ENCODE measurements around the gene LRG1. TPM values are rescaled to one million over a fixed set of nuclear protein-coding genes. Genes with fewer than 3 reads are reported as not detected.
"Not testable (repeated sequence)": the region's sequence is repeated elsewhere in the genome, so short reads cannot be mapped to it uniquely, and the experiment has no call there.

LRG1 gene
- polyA plus RNA-seq, 1 donor = 2.2 TPM

DNA sequence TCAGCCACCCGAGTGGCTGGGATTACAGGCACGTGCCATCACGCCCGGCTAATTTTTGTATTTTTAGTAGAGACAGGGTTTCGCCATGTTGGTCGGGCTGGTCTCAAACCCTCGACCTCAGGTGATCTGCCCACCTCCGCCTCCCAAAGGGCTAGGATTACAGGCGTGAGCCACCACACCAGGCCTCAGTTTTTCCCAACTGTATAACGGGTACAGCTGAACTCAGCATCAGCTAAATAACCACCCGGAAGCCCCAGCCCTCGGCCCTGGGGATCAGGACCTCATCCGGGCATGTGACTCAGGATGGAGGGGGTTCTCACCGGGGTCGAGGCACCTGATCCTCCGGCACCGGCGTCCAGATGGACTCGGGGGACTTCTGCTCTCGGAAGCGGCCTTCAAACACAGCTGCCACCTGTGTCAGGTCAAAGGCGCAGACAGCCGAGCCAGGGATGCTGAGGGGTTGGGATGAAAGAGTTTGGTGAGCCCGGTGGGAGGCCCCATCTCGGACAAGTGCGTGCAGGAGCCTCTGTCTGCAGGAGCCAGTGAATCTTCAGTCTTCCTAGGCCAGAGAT, 10.7 kb upstream of the LRG1 start:
- H3K4me1 ChIP-seq (ENCODE audit: control insufficient read depth, insufficient read depth, low read length) = no peaks in the 10 kb centered on the region
- no CpG with 5 or more reads among the region's 26 CpGs for WGBS (ENCODE audit: insufficient coverage, low lambda C conversion rate)
- DNase-seq = no peak

DNA sequence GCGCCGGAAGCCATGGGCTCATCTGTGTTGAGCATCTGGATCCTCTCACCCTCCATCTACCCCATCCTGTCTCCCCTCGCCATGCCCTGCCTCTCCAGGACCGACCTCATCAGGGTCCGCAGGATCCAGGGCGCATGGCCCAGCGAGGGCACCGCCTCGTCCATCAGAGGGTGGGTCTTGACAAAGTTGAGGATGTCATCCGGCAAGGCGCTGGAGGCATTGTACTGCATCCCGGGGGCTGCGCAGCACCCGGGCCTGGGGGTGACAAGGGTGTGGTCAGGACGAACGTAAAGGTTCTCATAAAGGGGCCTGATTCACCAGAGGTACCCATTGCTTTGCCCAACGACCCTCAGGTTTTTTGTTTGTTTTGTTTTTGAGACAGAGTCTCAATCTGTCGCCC, 10.2 kb upstream of the LRG1 start:
- no peak overlapping the region for H3K27ac ChIP-seq (ENCODE audit: low read length)
- H3K9me3 ChIP-seq (ENCODE audit: control insufficient read depth, low read depth, low read length) = no peaks in the 10 kb centered on the region
- H3K4me1 ChIP-seq (ENCODE audit: control insufficient read depth, insufficient read depth, low read length) = no peaks in the 10 kb centered on the region
- H3K36me3 ChIP-seq (ENCODE audit: control insufficient read depth, insufficient read depth, low read length) = no peaks in the 10 kb centered on the region
- WGBS (ENCODE audit: insufficient coverage, low lambda C conversion rate) = no CpG with 5 or more reads among the region's 18 CpGs
- DNase-seq = no peak
- H3K4me3 ChIP-seq (ENCODE audit: low read length) = no peak overlapping the region
- H3K27me3 ChIP-seq (ENCODE audit: control insufficient read depth, insufficient read depth, low read length) = no peaks in the 10 kb centered on the region

More for the DNA sequence above, 10.7 kb upstream of the LRG1 start:
- Histone ChIP-seq H3K27ac (ENCODE audit: low read length) (no peak overlapping the region), H3K4me3 (ENCODE audit: low read length) (no peak overlapping the region), H3K9me3 (ENCODE audit: control insufficient read depth, low read depth, low read length) (no peaks in the 10 kb centered on the region), H3K27me3 (ENCODE audit: control insufficient read depth, insufficient read depth, low read length) (no peaks in the 10 kb centered on the region), H3K36me3 (ENCODE audit: control insufficient read depth, insufficient read depth, low read length) (no peaks in the 10 kb centered on the region)

- no peak for DNase-seq
- no peaks in the 10 kb centered on the region for H3K36me3 ChIP-seq (ENCODE audit: control insufficient read depth, insufficient read depth, low read length)
- no peaks in the 10 kb centered on the region for H3K27me3 ChIP-seq (ENCODE audit: control insufficient read depth, insufficient read depth, low read length)
- H3K27ac ChIP-seq (ENCODE audit: low read length) = no peak overlapping the region
- H3K9me3 ChIP-seq (ENCODE audit: control insufficient read depth, low read depth, low read length) = peaks cover 3% of the 10 kb centered on the region
- no peaks in the 10 kb centered on the region for H3K4me1 ChIP-seq (ENCODE audit: control insufficient read depth, insufficient read depth, low read length)
- WGBS (ENCODE audit: insufficient coverage, low lambda C conversion rate) = no CpG with 5 or more reads among the region's 14 CpGs
- no peak overlapping the region for H3K4me3 ChIP-seq (ENCODE audit: low read length)
Measured at GRCh38 chr19:4548238-4548584, 8.4 kb upstream of the LRG1 start.

- Histone ChIP-seq H3K9me3 (ENCODE audit: control insufficient read depth, low read depth, low read length) (peaks cover 6% of the 10 kb centered on the region), H3K27me3 (ENCODE audit: control insufficient read depth, insufficient read depth, low read length) (no peaks in the 10 kb centered on the region), H3K4me1 (ENCODE audit: control insufficient read depth, insufficient read depth, low read length) (no peaks in the 10 kb centered on the region), H3K4me3 (ENCODE audit: low read length) (no peak overlapping the region), H3K27ac (ENCODE audit: low read length) (no peak overlapping the region), H3K36me3 (ENCODE audit: control insufficient read depth, insufficient read depth, low read length) (no peaks in the 10 kb centered on the region)
- no peak for DNase-seq
- WGBS (ENCODE audit: insufficient coverage, low lambda C conversion rate) = no CpG with 5 or more reads among the region's 32 CpGs
Measured at GRCh38 chr19:4547303-4548237, 7.7 kb upstream of the LRG1 start.

GRCh38 chr19:4543842-4544647, 4.2 kb upstream of the LRG1 start:
- DNase-seq = no peak
- Histone ChIP-seq H3K9me3 (ENCODE audit: control insufficient read depth, low read depth, low read length) (peaks cover 10% of the 10 kb centered on the region), H3K4me3 (ENCODE audit: low read length) (no peak overlapping the region), H3K27me3 (ENCODE audit: control insufficient read depth, insufficient read depth, low read length) (no peaks in the 10 kb centered on the region), H3K4me1 (ENCODE audit: control insufficient read depth, insufficient read depth, low read length) (no peaks in the 10 kb centered on the region), H3K27ac (ENCODE audit: low read length) (no peak overlapping the region), H3K36me3 (ENCODE audit: control insufficient read depth, insufficient read depth, low read length) (no peaks in the 10 kb centered on the region)
- 93% methylated on average over 6 of the region's 87 CpGs for WGBS (ENCODE audit: insufficient coverage, low lambda C conversion rate)

GRCh38 chr19:4542896-4543841, 3.3 kb upstream of the LRG1 start:
- peaks cover 10% of the 10 kb centered on the region for H3K9me3 ChIP-seq (ENCODE audit: control insufficient read depth, low read depth, low read length)
- H3K27me3 ChIP-seq (ENCODE audit: control insufficient read depth, insufficient read depth, low read length) = no peaks in the 10 kb centered on the region
- H3K36me3 ChIP-seq (ENCODE audit: control insufficient read depth, insufficient read depth, low read length) = no peaks in the 10 kb centered on the region
- H3K4me1 ChIP-seq (ENCODE audit: control insufficient read depth, insufficient read depth, low read length) = no peaks in the 10 kb centered on the region
- DNase-seq = no peak
- H3K27ac ChIP-seq (ENCODE audit: low read length) = no peak overlapping the region
- no peak overlapping the region for H3K4me3 ChIP-seq (ENCODE audit: low read length)
- WGBS (ENCODE audit: insufficient coverage, low lambda C conversion rate) = no CpG with 5 or more reads among the region's 77 CpGs

DNA sequence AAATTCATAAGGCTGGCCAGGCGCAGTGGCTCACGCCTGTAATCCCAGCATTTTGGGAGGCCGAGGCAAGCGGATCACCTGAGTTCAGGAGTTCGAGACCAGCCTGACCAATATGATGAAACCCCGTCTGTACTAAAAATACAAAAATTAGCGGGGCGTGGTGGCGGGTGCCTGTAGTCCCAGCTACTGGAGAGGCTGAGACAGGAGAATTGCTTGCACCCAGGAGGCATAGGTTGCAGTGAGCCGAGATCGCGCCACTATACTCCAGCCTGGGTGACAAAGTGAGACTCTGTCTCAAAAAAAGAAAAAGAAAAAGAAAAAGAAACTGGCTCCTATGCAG, 1.9 kb upstream of the LRG1 start:
- H3K9me3 ChIP-seq (ENCODE audit: control insufficient read depth, low read depth, low read length) = peaks cover 10% of the 10 kb centered on the region
- not testable (repeated sequence) for DNase-seq; H3K36me3 ChIP-seq (ENCODE audit: control insufficient read depth, insufficient read depth, low read length); H3K4me3 ChIP-seq (ENCODE audit: low read length); H3K27ac ChIP-seq (ENCODE audit: low read length); H3K4me1 ChIP-seq (ENCODE audit: control insufficient read depth, insufficient read depth, low read length); H3K27me3 ChIP-seq (ENCODE audit: control insufficient read depth, insufficient read depth, low read length)
- no CpG with 5 or more reads among the region's 12 CpGs for WGBS (ENCODE audit: insufficient coverage, low lambda C conversion rate)

DNA sequence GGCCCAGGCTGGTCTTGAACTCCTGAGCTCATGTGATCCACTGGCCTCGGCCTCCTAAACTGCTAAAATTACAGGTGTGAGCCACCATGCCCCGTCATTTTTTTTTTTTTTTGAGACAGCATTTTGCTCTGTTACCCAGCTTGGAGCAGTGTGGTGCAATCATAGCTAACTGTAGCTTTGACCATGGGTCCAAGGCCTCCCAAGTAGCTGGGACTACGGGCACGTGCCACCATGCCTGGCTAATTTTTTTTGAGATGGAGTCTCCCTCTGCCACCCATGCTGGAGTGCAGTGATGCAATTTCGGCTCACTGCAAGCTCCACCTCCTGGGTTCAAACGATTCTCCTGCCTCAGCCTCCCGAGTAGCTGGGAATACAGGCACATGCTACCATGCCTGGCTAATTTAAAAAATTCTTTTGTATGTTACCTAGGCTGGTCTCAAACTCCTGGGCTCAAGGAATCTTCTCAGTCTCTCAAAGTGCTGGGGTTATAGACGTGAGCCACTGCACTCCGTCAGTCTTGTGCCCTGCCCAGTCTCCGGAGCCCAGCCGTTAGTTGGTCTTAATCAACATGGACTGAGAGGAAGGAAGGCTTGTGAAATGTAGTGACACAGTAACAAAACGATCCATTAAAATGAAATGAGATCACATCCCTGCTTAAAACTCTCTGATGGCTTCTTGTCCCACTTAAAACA, 1.4 kb upstream of the LRG1 start:
- Histone ChIP-seq H3K9me3 (ENCODE audit: control insufficient read depth, low read depth, low read length) (peaks cover 10% of the 10 kb centered on the region), H3K36me3 (ENCODE audit: control insufficient read depth, insufficient read depth, low read length) (no peaks in the 10 kb centered on the region), H3K4me3 (ENCODE audit: low read length) (no peak overlapping the region), H3K27ac (ENCODE audit: low read length) (no peak overlapping the region), H3K27me3 (ENCODE audit: control insufficient read depth, insufficient read depth, low read length) (no peaks in the 10 kb centered on the region), H3K4me1 (ENCODE audit: control insufficient read depth, insufficient read depth, low read length) (no peaks in the 10 kb centered on the region)
- WGBS (ENCODE audit: insufficient coverage, low lambda C conversion rate) = 80% methylated on average over 1 of the region's 12 CpGs
- no peak for DNase-seq

DNA sequence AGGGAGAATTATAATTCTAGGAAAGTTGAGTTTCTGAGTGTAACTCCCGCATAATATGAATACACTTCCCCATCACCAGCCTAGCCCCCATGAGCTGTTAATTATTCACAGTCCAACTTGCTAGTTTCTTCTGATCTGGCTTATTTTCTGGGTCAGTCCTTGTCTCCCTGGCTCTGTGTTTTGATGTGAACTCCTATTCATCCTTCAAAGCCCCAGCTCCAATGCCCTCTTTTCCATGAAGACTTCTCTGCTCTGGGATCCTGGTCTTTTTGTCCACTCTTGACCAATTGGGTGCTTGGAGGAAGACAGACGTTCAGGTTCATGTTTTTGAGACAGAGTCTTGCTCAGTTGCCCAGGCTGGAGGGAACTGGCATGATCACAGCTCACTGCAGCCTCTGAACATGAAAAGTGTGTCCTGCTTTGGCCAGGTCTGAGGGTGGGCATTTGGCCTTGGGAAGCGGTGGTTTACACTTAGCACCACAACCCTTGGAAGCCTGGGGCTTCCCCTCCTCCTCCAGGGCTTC, 605 bp downstream of the LRG1 start:
- Histone ChIP-seq H3K27ac (ENCODE audit: low read length) (no peak overlapping the region), H3K4me1 (ENCODE audit: control insufficient read depth, insufficient read depth, low read length) (peaks cover 8% of the 10 kb centered on the region), H3K9me3 (ENCODE audit: control insufficient read depth, low read depth, low read length) (peaks cover 13% of the 10 kb centered on the region), H3K27me3 (ENCODE audit: control insufficient read depth, insufficient read depth, low read length) (peaks cover 10% of the 10 kb centered on the region), H3K4me3 (ENCODE audit: low read length) (no peak overlapping the region), H3K36me3 (ENCODE audit: control insufficient read depth, insufficient read depth, low read length) (no peaks in the 10 kb centered on the region)
- no peak for DNase-seq
- WGBS (ENCODE audit: insufficient coverage, low lambda C conversion rate) = no CpG with 5 or more reads among the region's 3 CpGs

Data from large intestine (tissue), 3 donors.